ENCODE results near the gene TSHZ1. TPM values are rescaled to one million over a fixed set of nuclear protein-coding genes. Genes with fewer than 3 reads are reported as not detected.

The TSHZ1 gene, protein sequence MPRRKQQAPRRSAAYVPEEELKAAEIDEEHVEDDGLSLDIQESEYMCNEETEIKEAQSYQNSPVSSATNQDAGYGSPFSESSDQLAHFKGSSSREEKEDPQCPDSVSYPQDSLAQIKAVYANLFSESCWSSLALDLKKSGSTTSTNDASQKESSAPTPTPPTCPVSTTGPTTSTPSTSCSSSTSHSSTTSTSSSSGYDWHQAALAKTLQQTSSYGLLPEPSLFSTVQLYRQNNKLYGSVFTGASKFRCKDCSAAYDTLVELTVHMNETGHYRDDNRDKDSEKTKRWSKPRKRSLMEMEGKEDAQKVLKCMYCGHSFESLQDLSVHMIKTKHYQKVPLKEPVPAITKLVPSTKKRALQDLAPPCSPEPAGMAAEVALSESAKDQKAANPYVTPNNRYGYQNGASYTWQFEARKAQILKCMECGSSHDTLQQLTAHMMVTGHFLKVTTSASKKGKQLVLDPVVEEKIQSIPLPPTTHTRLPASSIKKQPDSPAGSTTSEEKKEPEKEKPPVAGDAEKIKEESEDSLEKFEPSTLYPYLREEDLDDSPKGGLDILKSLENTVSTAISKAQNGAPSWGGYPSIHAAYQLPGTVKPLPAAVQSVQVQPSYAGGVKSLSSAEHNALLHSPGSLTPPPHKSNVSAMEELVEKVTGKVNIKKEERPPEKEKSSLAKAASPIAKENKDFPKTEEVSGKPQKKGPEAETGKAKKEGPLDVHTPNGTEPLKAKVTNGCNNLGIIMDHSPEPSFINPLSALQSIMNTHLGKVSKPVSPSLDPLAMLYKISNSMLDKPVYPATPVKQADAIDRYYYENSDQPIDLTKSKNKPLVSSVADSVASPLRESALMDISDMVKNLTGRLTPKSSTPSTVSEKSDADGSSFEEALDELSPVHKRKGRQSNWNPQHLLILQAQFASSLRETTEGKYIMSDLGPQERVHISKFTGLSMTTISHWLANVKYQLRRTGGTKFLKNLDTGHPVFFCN (N-terminal part only)
- total RNA-seq, result 2.3 and 3.8 TPM in 2 replicates

DNA sequence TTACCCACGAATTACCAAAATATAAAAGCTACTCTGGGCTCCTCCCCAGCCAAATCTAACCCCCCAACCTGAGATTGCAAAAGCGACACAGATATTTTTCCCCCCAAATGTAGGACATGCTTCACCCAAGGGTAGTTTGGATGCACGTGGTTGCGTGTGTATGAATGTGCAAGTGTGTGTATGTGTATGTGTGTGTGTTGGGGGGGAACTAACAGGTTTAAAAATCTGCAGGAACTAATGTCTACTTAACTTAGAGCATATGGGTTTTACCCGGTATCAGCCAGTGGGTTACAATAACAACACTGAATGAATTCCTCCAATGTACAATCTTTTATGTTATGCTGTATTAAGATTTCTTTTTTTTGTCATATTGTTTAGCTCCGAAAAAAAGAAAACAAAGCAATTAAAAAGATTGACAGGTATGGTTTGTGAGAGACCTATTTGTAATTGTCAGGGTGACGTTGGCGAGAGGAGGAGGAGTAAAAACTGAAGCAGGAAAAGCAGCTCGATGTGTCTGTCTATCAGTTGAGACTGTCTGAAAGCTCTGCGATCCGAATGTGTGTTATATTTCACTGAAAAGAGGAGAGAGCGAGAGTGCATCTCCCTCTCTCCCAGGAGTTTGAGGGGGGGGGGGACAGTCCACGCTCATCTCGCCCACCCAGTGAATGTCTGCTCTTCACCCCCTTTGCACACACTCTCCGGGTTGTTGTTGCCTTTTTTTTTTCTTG is at the start of gene TSHZ1:
TSHZ1 (plus strand) TSS at position 524 of the 728 bp plus-strand sequence. CDS start 1,080 bp downstream, outside the sequence.

DNA sequence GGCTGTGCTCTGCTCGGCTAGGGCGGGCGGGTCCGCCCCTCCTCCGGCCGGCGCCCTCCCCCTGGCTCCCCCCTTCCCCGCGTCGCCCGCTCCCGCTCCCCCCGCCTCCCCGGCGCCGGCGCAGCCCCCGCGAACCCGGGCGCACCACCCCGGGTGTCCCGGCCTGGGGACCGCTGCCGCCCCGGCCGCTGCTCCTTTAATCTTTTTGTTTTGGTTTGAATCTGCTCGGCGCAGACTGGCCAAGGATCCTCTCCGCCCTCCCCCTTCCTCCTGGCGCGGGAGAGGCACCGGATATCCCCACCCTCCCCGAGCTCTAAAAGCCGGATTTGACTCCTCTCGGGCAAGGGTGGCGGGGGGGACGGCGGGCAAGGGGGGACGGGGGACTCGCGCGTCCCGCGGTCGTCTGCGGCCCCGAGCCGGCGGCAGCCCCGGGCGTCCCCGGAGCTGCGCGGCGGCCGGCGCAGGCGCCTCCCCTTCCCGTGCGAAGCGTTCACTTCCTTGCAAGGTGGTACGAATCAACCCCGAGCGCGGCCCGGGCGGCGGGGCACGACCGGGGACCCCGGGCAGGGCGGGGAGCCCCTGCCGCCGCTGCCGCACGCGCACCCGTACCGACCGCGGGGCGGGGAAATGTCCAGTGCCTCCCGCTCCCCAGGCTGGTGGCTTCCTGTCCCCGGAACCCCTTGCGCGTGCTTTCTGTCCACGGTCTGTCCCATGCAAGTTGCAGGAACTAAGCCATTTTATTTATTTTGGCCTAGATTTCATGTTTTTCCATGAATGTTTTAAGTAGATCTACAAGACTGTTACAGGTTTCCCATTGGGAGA is 1.3 kb upstream of the TSHZ1 start, which contains the start of gene PTGR3:
PTGR3 (minus strand) TSS at position 11 of the 822 bp plus-strand sequence. CDS start 81 bp downstream, outside the sequence.

Other genes with a start within 250 kb of the TSHZ1 start
- 6.8 and 24.3 TPM in 2 replicates for gene PTGR3, start 1.7 kb upstream of the TSHZ1 start, total RNA-seq
- not detected in 2 replicates for gene SMIM21, start 216.9 kb downstream of the TSHZ1 start, total RNA-seq